ENCODE measurements around the gene NHSL2.

Gene NHSL2

DNA sequence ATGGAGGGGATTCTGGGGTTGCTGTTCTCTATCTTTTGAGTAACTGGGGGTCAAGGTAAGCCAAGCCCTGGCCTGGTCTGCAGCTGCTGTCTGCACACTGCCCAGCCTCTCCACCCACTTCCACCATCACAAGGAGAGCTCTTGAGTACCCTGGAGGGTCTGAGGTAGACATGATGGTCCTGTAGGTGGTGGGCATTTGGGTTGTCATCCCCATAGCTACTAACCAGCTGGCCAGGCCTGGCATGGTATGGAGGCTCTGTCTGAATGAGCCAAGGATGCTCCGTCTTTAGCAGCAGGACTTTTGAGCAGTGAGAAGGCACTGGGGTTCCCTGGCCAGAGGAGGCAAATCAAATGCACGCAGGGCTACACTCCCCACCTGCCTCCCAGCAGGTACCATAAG lies 82.7 kb downstream of the NHSL2 start:
- DNase-seq: no peak

DNA sequence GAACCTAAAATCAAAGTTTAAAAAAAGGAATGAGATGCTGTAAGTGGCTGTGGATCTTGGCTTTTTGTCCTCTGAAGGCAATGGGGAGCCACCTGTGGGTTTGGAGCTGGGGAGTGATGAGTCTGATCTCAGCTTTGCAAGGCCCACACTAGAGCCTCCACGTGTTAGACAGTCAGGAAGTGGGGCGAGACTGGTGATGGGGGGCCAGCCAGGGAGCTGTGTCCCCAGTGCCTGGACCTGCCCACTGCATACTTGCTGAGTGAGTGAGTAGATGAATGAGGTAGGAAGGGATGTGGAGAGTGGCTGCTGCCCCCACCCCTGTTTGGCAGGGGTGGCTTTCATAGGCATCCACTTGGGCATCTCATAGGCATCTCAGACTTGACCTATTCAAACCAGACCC lies 84.0 kb downstream of the NHSL2 start:
- DNase-seq: no peak

DNA sequence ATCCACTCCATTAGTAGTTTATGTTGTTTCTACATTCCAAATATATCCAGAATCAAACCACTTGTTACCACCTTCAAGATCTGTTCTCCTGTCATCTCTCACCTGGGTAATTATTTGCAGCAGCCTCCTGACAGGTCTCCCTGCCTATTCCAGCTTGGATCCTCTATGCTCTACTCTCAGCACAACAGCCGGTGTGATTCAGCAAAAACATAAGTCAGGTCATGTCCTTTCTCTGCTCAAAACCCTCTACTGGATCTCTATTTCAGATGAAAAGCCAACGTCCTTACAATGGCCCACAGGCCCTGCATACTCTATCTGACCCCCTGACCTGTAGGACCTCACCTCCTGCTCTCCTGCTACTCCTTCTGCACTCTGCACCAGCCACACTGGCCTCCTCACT lies 84.5 kb downstream of the NHSL2 start:
- no peak for DNase-seq

DNA sequence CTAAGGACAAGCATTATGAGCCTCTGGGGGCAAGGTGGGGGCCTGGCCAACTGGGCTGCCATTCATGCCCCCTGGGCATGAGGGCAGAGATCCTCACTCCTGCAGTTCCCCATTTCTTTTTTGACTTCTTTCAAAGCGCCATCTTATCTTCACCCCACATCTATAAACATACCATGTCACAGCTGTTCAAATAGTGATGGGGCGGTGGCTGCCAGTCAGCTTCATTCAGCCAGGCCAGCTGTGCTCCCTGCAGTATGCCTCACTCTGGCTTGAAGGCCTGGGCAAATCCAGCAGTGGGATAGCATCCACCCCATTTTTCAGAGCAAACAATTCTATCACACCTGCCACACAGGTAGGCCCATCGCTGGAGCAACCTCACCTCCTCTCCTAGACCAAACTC lies 85.5 kb downstream of the NHSL2 start:
- no peak for DNase-seq

DNA sequence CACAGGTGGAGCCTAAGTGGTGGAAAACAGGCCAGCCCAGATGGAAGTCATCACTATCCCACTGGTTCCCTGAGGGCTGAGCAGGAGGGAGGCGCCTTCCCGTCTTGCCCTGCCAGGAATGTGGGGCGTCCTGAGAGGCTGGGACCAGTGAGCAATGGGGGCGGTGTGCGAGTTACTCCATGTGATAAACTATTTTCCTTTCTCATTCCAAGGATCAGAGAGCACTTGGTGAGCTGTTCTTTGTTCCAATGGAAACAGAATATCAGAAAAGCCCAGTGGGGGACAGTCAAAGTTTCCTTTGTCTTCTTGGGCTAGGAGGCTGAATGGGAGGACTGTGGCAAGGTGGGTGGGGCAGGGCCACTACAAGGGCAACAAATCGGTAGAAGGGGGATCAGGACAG lies 86.2 kb downstream of the NHSL2 start:
- DNase-seq: no peak

DNA sequence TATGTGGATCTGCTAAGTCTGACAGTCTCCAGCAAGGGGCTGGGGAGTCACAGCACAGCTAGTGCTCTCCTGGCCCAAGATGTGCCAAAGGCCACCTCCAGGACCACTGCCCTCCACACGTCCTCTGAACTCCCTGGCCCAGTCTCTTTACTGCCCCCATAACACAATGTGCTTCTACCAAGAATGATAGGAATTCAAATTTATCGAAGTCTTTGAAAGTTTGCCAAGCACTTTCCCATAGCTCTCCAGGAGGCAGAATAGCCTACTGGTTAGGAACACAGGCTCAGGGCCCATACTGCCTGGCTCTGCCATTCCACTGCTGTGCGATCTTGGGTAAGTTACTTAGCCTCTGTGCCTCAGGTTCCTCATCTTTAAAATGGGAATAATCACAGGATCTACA lies 86.7 kb downstream of the NHSL2 start:
- DNase-seq: no peak

DNA sequence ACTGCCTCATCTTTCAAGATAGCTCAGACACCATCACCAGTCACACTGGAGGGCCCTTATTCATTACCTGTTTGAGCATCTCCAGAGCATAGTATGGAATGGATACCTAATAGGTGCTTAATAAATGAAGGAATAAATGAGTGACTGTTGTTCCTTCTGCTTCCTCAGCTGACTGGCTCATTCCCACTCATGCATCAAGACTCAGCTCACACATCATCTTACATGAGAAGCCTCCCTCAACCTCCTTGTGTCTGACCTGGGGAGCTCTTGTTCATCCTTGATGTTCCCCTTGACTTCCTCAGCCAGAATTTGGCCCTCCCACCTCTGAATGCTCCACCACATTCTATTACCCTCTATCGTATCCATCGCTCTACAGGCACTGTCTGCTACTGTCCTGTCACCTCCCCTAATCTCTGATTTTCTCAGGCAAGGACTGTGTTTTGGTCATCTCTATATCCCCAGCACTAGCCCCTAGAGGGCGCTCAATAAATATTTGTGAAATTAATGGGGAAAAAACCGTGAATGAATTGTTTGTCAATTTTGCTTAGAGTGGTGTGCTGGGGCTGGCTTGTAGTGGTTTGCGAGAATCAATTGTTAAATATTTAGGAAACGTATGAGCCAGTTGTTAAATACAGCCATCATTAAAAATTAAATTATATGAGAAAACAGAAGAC lies 88.3 kb downstream of the NHSL2 start:
- no peak for DNase-seq

DNA sequence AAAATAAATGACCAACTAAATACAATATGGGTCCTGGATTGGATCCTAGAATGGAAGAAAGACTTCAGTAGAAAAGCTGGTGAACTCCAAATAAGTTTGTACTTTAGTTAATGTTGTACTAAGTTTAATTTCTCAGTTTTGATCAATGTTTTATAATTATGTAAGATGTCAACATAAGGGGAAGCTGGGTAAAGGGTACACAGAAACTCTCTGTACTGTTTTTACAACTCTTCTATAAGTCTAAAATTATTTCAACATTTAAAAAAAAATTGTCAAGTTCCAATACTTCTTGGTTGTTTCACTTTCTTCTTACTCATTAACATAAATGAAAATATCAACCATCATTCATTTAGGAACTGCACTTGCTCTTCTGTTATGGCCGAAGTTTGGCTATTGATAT lies 88.9 kb downstream of the NHSL2 start:
- no peak for DNase-seq

DNA sequence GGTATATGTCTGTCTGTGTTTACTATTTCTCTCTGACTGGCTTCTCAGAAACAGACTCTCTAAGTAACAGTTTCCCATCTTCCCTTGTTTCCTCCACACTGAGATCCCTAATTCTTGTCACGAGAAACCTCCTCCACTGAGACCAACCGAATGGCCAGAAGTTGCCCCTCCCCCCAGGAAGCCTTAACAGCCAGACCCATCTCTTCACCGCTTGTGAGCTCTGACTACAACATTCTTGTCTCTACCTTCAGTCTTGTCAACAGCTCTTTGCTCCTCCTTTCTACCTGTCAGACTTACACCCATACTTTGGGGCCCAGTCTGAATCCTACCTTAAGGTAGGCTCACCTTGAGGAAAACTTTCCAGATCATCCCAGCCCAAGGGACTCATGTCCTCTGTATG lies 90.8 kb downstream of the NHSL2 start:
- DNase-seq: no peak

DNA sequence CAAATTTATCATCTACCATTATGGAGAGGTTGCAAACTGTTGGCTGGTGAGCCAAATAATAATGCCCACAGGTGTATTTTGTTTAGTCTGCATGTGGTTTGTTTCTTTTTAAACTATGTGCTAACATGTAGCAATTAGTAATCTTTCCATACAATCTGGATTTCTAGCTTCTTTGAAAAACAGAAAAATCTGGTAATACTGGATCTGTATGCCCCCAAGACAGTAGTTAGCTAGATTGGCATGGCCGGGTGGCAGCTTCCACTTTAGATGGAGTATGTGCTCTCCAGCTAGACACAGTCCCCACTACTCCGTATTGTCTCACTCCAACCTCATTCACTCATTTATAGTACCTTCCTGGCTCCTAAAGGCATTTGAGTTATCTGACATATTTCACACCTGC lies 91.3 kb downstream of the NHSL2 start:
- DNase-seq: no peak

DNA sequence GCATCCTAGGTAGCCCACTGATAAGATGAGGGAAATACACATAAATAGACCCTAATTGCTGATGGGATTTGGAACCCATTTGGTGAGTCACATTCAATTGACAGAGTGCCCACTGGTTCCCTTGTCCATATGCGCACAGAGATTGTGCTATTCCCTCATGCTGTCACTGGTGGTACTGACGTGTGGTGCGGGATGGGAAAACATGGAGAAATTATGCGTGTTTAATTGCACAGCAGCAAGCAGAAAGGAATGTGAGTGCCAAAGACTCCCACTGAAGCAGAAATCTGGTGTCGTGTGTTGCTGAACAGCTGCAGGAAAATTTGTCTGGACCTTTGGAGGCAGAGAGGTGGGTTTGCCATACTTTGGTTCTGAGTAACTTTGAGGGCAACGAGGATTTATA lies 92.2 kb downstream of the NHSL2 start:
- no peak for DNase-seq

DNA sequence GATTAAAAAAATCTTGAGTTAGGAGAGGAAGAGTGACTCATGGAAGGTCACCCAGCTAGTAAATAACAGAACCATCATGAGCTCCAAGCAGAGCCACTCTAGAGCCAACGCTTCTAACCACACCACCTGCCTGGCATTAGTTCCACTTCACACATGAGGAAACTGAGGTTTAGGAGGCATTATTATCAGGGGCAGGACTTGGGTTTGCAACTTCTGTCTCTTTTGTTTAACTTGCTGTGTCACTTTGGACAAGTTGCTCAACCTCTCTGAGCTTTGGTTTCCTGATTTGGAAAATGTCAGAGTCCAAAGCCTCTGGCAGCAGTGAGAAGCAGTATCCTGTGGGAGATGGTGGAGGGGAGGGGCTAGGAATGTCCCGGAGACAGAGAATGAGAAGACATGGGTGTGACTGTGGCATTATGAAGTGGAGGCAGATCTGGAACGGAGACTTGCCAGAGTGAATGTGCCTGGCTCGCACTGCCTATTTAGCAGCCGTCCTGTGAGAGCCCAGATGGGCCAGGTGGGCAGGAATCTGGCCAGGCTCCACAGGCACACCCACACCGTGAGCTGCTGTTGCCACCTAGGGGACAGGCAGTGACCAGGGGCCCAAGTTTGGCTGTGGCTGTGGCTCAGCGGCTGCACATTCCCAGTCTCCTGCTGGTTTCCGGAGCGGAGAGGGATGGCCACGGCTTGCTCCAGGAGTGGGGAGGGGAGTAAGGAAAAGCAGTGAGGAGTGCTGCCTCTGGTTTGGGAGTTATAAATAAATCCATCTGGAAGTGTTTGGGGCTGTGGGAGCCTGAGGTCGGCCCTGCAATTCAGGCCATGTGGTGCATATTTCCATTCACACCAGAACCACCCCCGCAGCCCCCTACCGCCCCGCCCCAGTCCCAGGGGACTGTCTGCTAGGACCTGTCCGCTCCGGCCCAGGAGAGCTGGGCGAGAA lies 93.4 kb downstream of the NHSL2 start:
- no peak for DNase-seq

DNA sequence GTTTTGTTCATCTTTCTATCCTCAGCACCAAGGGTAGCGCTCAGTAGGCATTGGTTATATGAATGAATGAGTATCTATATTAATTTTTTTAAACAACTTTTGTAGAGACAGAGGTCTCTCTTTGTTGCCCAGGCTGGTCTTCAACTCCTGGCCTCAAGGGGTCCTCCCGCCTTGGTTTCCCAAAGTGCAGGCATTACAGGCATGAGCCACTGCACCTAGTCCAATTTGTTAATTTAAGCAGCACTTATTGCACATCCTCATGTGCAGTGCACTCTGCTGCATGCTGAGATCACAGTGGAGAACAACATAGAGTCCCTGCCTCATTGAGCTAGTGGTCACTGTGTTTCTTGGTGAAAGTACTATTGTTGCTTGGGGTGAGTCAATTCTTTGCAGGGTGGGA lies 94.4 kb downstream of the NHSL2 start:
- no peak for DNase-seq

DNA sequence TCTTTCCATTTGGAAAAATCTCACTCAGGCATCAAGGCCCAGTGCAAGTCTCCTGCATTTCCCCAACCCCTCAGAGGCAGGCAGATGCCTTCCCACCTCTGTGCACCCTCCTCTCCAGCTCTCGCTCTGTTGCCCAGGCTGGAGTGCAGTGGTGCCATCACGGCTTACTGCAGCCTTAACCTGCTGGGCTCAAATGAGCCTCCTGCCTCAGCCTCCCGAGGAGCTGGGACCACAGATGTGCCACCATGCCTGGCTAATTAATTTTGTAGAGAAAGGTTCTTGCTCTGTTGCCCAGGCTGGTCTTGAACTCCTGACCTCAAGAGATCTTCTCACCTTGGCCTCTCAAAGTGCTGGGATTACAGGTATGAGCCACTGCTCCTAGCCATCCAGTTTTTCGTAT lies 95.8 kb downstream of the NHSL2 start:
- no peak for DNase-seq

DNA sequence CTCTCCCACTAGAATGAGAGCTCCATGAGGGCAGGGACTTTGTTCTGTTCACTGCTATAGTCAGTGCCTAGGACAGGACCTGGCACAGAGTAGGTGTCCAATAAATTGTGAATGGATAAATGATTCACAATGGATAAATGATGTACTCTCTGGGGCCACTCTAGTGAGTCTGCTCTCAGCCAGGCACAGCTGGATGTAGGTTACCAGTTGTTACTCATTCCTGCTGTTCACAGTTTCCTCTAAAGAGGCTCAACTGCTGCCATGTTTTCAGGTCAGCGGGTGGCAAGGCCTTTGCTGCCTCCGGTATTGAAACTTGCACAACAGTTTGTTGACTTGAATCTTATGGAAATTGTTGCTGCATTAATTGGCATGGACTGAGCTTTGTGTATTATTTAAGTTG lies 99.1 kb downstream of the NHSL2 start:
- DNase-seq: no peak

DNA sequence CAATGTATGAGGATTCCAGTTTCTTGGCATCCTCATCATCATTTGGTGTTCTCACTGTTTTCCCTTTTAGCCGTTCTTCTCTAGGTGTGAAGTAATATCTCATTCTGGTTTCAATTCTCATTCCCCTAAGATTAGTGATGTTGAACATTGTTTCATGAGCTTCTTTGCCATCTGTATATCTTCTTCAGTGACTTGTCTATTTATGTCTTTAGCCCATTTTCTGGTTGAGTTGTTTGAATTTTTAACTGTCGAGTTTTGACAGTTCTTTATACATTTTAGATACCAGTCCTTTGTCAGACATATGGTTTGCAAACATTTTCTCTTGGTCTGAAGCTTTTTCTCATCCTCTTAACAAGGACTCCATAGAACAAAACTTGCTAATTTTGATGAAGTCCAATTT lies 101.1 kb downstream of the NHSL2 start:
- DNase-seq: no peak

DNA sequence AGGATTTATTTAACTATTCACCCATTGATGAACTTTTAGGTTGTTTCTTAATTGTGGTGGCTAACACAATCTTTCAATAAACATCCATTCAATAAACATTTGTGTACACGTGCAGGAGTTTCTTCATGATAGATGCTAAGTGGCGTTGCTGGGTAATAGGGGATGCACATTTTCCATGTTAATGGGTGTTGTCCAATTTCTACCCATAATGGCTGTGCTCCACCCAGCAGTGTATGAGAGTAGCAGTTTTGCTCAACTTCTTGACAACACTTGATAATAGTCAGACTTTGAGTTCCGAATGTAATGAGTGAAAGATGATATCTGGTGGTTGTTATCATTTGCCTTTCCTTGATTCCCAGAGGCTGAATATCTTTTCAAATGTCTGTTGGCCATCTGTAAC lies 104.7 kb downstream of the NHSL2 start:
- no peak for DNase-seq

DNA sequence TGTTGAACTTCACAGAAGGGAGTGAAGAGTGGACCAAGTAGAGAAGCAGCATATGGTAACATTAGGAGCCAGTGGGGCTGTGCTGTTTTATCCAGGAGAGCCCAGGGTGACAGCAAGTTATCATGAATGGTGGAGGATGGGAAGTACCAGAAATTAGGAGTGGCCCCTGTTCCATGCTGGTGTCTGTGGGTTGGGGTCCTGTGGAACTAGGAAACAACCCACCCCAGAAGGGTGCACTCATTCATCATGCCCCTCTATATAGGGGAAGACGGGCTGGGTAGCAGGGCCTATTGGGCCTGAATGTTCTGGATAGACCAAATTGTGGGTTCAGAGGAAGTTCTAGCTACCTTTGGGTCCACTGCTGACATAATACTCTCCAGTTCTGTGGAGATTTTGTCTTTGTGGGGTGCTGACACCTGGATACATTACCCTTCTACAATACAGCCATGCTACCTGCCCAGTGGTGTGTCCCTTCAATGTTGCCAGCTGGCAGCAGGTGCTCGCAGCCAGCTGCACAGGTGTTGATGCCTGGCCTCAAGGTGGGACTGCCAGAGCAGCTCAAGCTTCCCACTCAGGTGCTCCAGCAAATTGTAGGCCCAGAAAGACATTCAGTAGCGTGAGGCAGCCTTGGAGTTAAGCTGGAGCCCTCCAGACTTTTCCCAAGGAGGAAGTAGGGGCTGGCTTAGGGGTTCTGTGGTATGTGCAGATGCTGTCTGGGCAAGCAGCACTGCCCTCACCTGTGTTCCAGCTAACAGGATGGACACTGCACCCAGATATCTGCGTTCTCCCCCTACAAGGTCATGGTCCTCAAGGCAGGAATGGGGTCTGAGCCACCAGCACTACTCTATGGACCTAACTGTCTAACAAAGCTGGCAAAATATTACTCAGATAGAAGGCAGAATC lies 106.5 kb downstream of the NHSL2 start:
- DNase-seq: no peak

DNA sequence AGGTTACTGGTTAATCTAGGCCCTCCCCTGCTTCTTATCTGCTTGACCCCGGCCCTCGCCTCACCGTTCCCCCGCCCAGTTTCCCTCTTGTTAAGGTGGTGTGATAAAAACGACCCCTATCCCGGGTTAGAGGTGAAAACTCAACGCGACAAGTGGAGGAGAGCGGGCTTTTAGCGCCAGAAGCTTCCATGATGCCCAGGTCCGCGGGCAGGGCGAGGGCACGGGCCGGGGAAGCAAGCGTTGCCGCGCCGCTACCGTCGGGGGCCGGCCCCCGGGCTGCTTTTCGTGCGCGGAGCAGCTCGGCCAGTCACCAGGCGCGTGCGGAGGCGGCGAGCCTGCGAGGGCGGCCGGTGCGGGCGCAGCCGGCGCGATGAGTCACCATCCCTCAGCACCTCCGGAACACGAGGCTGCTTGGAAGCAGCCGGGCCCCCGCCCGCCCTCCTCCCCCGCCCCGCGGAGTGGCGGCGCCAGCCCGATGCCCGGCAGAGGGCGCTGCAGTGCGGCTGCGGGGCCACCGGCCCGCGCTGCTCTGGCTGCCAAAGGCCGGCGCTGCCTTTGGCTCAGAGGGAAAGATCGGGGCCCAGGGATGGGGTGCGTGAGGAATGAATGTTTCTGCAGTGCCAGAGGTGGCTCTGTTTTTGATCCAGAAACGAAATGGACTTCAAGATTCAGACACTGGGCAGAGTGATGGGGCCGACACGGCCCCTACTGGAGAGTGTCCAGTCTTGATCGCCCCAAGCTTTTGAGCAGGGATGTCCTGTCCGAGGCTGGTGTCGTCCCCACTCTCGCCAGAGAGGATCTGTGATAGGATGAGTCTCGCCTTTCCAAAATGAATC lies 107.8 kb downstream of the NHSL2 start:
- peak; percentile 29 for DNase-seq

DNA sequence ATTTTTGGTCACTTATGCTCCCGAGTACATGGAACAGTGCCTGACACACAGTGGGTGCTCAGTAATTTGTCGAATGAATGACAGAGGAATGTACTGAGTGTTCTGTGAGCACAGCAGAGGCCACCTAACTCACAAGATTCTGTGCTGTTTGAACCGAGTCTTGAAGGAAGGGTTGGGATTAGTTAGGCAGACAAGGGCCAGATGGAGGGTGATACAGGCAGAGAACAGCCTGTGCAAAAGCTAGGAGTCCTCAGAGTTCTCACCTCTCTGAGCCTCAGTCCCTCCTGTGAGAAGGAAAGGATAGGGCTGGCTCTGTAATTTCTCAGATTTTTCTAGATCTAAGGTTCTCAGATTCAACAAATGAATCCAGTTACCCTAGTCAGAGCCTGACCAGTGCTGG lies 108.8 kb downstream of the NHSL2 start:
- no peak for DNase-seq

DNA sequence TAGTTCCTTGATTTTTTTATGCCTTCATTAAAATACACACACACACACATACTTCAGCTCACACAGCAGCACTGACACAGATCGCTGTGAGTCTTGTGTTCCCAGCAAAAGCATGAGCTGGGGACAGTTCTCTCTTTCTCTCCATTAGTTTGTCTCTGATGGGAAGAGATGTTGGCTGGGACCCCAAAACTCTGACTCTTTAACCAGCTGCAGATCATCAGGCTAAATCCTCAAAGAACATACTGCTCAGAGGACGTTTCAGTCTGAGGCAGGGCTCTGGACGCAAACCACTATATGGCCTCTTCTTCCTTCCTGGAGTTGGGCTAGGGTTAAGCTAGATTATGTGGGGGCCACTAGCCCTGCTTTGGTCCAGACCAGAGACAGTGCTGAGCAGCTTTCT lies 109.6 kb downstream of the NHSL2 start:
- no peak for DNase-seq

DNA sequence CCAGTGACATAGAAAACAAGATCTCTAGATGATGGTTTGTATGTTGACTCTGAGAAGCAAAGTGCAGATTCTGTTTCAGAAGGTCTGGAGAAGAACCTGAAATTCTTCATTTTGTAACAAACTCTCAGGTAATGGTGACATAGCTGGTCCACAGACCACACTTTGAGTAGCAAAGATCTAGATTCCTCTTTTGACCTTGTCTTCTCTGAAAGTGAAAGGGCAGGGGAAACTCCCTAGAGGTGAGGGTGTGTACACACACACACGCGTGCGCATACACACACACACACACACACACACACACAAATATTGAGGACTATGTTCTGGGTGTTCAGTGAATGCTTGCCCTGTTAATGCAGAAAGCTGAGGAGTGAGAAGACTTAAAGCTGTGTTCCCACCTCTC lies 110.1 kb downstream of the NHSL2 start:
- DNase-seq: no peak

DNA sequence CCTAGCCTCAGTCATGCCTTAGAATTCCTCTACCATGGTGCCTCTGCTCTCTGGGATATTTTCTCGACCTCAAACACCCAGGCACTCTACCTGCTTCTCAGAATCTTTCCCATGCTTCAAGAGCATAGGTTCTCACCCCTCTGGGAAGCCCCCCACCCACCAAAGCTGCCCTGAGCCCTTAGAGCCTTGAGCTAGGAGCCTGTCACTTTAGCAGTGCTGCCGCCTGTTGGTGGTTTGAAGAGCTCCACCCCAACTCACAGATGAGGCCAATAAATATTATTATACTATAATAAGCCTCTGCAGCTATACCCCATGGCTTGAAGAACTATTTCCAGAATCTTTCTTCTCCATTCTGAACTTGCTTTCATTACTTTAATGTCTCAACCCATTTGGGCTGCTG lies 111.3 kb downstream of the NHSL2 start:
- no peak for DNase-seq

Data from DMS79 treated with DMSO at 0.1 percent for 48 hours (cell line).